Natural killer cell treated with Interleukin-12 subunit alpha and Interleukin-12 subunit beta and Interleukin-15 and Interleukin-18, amount 100 ng/mL, for 72 hours (primary cell): ENCODE measurements around the gene CHCHD3. TPM values are rescaled to one million over a fixed set of nuclear protein-coding genes. Genes with fewer than 3 reads are reported as not detected.

Experiments
- ATAC-seq, 2 donors: fragments of 150-1000 bp; cut with Tn5 transposase in 1 of 2; sonication (Bioruptor Pico), chemical (Tn5 transposase) in 1 of 2; 2 replicates each; pipeline ENCODE4 v1.10.0; 2021
- DNase-seq: peaks from one replicate; pipeline ENCODE4 v3.0.0; 2022; ENCODE audit warnings: low spot score
- H3K27ac Mint-ChIP-seq, 2 donors: 1 replicate in 1 of 2; 2 replicates in 1 of 2; pipeline ENCODE4 v1.8.0; 2022; ENCODE audit warnings: mixed read lengths in 2 of 2, mild to moderate bottlenecking in 1 of 2, moderate library complexity in 1 of 2
- H3K27me3 Mint-ChIP-seq, 2 donors: 1 replicate in 1 of 2; 2 replicates in 1 of 2; pipeline ENCODE4 v1.8.0; 2022; ENCODE audit warnings: mixed read lengths in 2 of 2
- H3K36me3 Mint-ChIP-seq: one replicate; pipeline ENCODE4 v1.8.0; 2022; ENCODE audit warnings: mixed read lengths
- H3K4me1 Mint-ChIP-seq, 2 donors: 1 replicate in 1 of 2; 2 replicates in 1 of 2; pipeline ENCODE4 v1.8.0; 2022; ENCODE audit warnings: low read depth in 2 of 2, mixed read lengths in 2 of 2, mild to moderate bottlenecking in 1 of 2
- H3K4me3 Mint-ChIP-seq: one replicate; pipeline ENCODE4 v1.8.0; 2022; ENCODE audit warnings: mixed read lengths
- H3K9me3 Mint-ChIP-seq: 2 replicates; pipeline ENCODE4 v1.8.0; 2022; ENCODE audit warnings: mixed read lengths
- total RNA-seq, 2 donors: library from RNA; stranded (reverse); gene quantifications; one replicate each; pipeline ENCODE4 v1.2.3, GENCODE V29; 2022

The CHCHD3 gene
- total RNA-seq, 2 donors from 2014 or later: 58.8 to 96.1 TPM

- ATAC-seq (no peak), DNase-seq (no peak)
- H3K4me1 Mint-ChIP-seq: peaks cover 30 to 42% of the 10 kb centered on the region in 2 donors
- no peaks in the 10 kb centered on the region for H3K36me3 Mint-ChIP-seq
- H3K4me3 Mint-ChIP-seq: no peak overlapping the region
- H3K27me3 Mint-ChIP-seq: no peaks in the 10 kb centered on the region
- no peak overlapping the region for H3K27ac Mint-ChIP-seq
- no peaks in the 10 kb centered on the region for H3K9me3 Mint-ChIP-seq
Measured at GRCh38 chr7:132856416-132856815, 225.5 kb downstream of the CHCHD3 start.

- H3K4me3 Mint-ChIP-seq: no peak overlapping the region
Measured at GRCh38 chr7:132855901-132856300, 226.0 kb downstream of the CHCHD3 start.

GRCh38 chr7:132854238-132854637, 227.7 kb downstream of the CHCHD3 start:
- peaks cover 22 to 31% of the 10 kb centered on the region in 2 donors for H3K4me1 Mint-ChIP-seq
- H3K36me3 Mint-ChIP-seq: no peaks in the 10 kb centered on the region
- H3K4me3 Mint-ChIP-seq: no peak overlapping the region
- no peaks in the 10 kb centered on the region for H3K27me3 Mint-ChIP-seq
- no peak for DNase-seq
- H3K9me3 Mint-ChIP-seq: no peaks in the 10 kb centered on the region
- no peak overlapping the region for H3K27ac Mint-ChIP-seq
- no peak for ATAC-seq

More at GRCh38 chr7:132855901-132856300, 226.0 kb downstream of the CHCHD3 start:
- no peak overlapping the region for H3K27ac Mint-ChIP-seq
- H3K9me3 Mint-ChIP-seq: no peaks in the 10 kb centered on the region
- H3K27me3 Mint-ChIP-seq: no peaks in the 10 kb centered on the region
- no peak for ATAC-seq
- DNase-seq: no peak
- H3K4me1 Mint-ChIP-seq: peaks cover 30 to 41% of the 10 kb centered on the region in 2 donors
- H3K36me3 Mint-ChIP-seq: no peaks in the 10 kb centered on the region

- Mint-ChIP-seq H3K27me3 (no peaks in the 10 kb centered on the region), H3K9me3 (no peaks in the 10 kb centered on the region), H3K4me3 (no peak overlapping the region)
Measured at GRCh38 chr7:132847376-132847775, 234.5 kb downstream of the CHCHD3 start.

GRCh38 chr7:132846086-132846485, 235.8 kb downstream of the CHCHD3 start:
- H3K27me3 Mint-ChIP-seq: no peaks in the 10 kb centered on the region
- DNase-seq: no peak
- no peaks in the 10 kb centered on the region for H3K9me3 Mint-ChIP-seq
- no peaks in the 10 kb centered on the region for H3K4me1 Mint-ChIP-seq
- H3K4me3 Mint-ChIP-seq: no peak overlapping the region
- peaks cover 7% of the 10 kb centered on the region for H3K36me3 Mint-ChIP-seq
- no peak overlapping the region for H3K27ac Mint-ChIP-seq
- ATAC-seq: peak in 1 of 2 donors; percentile 40

More at GRCh38 chr7:132847376-132847775, 234.5 kb downstream of the CHCHD3 start:
- no peak overlapping the region for H3K27ac Mint-ChIP-seq
- DNase-seq (no peak), ATAC-seq (no peak)
- peaks cover 0 to 2% of the 10 kb centered on the region in 2 donors for H3K4me1 Mint-ChIP-seq
- peaks cover 4% of the 10 kb centered on the region for H3K36me3 Mint-ChIP-seq

DNA sequence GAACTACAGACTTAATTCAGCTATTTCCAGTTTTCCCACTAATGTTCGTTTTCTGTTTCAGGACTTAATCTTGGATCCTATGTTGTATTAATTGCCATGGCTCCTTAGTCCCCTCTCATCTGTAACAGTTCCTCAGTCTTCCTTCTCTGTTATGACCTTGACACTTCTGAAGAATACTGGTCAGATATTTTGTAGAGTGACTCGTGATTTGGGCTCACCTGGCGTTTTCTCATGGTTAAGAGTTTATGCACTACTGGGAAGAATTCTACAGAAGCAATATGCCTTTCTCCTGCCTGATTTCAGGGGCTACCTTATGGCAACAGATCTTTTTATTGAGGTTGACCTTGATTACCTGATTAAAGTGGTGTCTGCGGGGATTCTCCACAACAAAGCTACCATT, 239.4 kb downstream of the CHCHD3 start:
- no peak for DNase-seq
- ATAC-seq: no peak
- H3K36me3 Mint-ChIP-seq: peaks cover 8% of the 10 kb centered on the region
- H3K27ac Mint-ChIP-seq: no peak overlapping the region
- H3K9me3 Mint-ChIP-seq: no peaks in the 10 kb centered on the region
- no peaks in the 10 kb centered on the region for H3K27me3 Mint-ChIP-seq
- peaks cover 0 to 2% of the 10 kb centered on the region in 2 donors for H3K4me1 Mint-ChIP-seq
- H3K4me3 Mint-ChIP-seq: no peak overlapping the region

DNA sequence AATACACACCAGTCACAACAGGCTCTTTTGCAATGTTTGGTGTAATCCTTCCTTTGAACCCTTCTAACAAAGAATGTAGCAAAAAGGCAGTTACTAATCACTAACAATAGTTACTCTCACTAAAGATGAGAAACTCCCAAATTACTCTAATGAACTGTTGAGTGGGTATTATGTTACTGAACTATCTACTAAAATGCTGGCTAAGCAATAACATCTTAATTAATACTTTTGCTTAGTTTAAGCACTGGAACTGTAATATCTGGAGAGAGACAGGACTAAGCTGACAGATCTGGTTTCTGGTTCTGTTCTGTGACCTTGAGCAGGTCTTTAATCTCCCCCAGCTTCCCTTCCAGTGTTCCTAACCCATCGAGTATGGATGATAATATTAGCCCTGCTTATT, 241.7 kb downstream of the CHCHD3 start:
- Mint-ChIP-seq H3K27me3 (no peaks in the 10 kb centered on the region), H3K4me1 (peaks cover 0 to 2% of the 10 kb centered on the region in 2 donors), H3K9me3 (no peaks in the 10 kb centered on the region), H3K36me3 (peaks cover 8% of the 10 kb centered on the region), H3K4me3 (no peak overlapping the region), H3K27ac (no peak overlapping the region)
- no peak for ATAC-seq
- no peak for DNase-seq

GRCh38 chr7:132838313-132838712, 243.6 kb downstream of the CHCHD3 start:
- H3K27me3 Mint-ChIP-seq: no peaks in the 10 kb centered on the region
- no peak overlapping the region for H3K27ac Mint-ChIP-seq
- H3K36me3 Mint-ChIP-seq: peaks cover 8% of the 10 kb centered on the region
- ATAC-seq (no peak), DNase-seq (no peak)
- H3K9me3 Mint-ChIP-seq: no peaks in the 10 kb centered on the region
- peaks cover 0 to 2% of the 10 kb centered on the region in 2 donors for H3K4me1 Mint-ChIP-seq
- no peak overlapping the region for H3K4me3 Mint-ChIP-seq

GRCh38 chr7:132837529-132837928, 244.4 kb downstream of the CHCHD3 start:
- no peak overlapping the region for H3K4me3 Mint-ChIP-seq
- no peaks in the 10 kb centered on the region for H3K9me3 Mint-ChIP-seq
- ATAC-seq: no peak
- no peak overlapping the region for H3K27ac Mint-ChIP-seq
- no peak for DNase-seq
- no peaks in the 10 kb centered on the region for H3K27me3 Mint-ChIP-seq
- peaks cover 0 to 2% of the 10 kb centered on the region in 2 donors for H3K4me1 Mint-ChIP-seq
- H3K36me3 Mint-ChIP-seq: peaks cover 5% of the 10 kb centered on the region

- Mint-ChIP-seq H3K27me3 (no peaks in the 10 kb centered on the region), H3K4me1 (peaks cover 0 to 2% of the 10 kb centered on the region in 2 donors), H3K36me3 (peaks cover 4% of the 10 kb centered on the region), H3K4me3 (no peak overlapping the region), H3K9me3 (no peaks in the 10 kb centered on the region), H3K27ac (no peak overlapping the region)
- DNase-seq (no peak), ATAC-seq (no peak)
Measured at GRCh38 chr7:132836746-132837145, 245.1 kb downstream of the CHCHD3 start.

DNA sequence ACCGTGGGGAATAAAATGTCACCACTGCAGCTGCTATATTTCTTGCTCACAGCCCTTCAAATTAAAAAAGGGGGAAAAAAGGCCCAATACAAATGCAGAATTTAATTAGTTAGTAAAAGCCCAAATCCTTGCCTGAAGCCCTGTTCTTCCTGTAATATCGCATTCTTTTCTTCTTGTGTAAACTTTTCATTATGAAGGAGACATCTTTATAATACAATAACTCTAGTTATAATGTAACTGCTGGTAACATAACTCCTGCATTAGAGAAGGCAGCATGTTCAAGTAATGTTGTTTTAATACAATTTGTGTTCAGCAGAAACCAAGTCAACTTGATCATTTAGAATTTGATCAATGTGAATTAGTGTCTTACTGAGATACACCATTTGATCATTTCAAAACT, 250.9 kb downstream of the CHCHD3 start:
- Mint-ChIP-seq H3K4me3 (no peak overlapping the region), H3K36me3 (peaks cover 5% of the 10 kb centered on the region)

DNA sequence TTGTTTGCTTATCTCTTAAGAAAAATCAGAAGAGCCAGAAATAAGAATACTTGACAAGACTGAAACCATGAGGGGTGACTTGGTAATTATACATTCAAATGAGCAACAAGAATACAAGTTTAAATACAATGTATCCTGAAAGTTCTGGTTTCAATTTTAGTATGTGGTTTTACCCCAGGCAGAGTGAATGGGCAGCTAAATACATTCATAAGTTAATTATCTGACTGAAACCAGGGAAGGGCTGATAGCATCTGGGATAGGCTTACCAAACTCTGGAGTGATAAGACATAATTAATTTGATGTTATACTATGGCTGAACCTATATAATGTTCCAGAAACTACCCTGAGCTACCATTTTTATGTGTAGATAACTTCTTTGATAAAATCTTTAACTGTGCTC, 253.4 kb downstream of the CHCHD3 start:
- ATAC-seq: no peak
- no peak for DNase-seq
- Mint-ChIP-seq H3K4me3 (no peak overlapping the region), H3K27me3 (no peaks in the 10 kb centered on the region), H3K27ac (peak overlapping the region in 1 of 2 donors; percentile 42), H3K4me1 (peaks cover 36 to 46% of the 10 kb centered on the region in 2 donors), H3K9me3 (no peaks in the 10 kb centered on the region), H3K36me3 (peaks cover 11% of the 10 kb centered on the region)

More for the DNA sequence above, 250.9 kb downstream of the CHCHD3 start:
- ATAC-seq (no peak), DNase-seq (no peak)
- Mint-ChIP-seq H3K27ac (no peak overlapping the region), H3K4me1 (peaks cover 28 to 31% of the 10 kb centered on the region in 2 donors), H3K9me3 (no peaks in the 10 kb centered on the region), H3K27me3 (no peaks in the 10 kb centered on the region)

DNA sequence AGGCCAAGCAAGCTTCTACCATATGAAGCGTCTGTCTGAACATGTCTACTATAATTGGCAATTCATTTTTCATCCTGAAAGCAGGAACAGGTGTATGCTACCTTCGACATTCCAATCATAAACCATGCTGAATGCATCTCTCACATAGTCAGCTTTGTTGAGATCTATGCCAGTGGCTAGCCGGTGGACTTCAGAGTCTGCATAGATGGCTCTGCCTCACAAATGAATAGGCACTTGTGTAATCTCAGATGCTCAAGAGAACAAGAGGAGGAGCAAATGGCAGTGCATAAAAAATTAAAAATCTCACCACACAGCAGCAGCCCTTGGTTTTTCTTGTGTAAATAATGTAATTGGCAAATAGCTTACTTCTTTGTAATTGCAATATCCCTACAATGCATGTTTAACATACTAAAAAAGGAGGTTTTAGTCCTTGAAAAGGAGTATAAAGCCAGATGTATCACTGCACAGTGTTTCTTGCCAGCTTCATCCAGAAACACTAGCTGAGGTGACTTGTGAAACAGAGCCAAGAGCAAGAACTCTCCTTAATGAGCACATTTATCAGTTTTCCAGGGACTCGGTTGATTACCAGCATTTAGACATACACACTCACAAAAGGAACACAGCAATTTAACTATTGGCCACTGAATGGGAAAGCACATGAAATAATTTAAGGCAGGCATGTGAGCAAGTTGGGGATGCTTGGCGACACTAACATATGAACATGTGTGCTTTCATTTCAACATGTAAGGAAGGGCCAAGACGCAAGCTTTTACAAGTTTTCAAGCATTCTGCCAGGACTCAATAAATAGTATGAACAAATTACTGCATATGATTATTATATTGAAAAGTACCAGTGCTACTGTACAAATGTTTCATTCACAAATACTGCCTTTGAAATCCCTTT, 255.7 kb downstream of the CHCHD3 start:
- Mint-ChIP-seq H3K36me3 (peaks cover 11% of the 10 kb centered on the region), H3K27ac (peak overlapping the region in 1 of 2 donors; percentile 51), H3K9me3 (no peaks in the 10 kb centered on the region), H3K4me1 (peaks cover 36 to 46% of the 10 kb centered on the region in 2 donors), H3K4me3 (no peak overlapping the region), H3K27me3 (no peaks in the 10 kb centered on the region)
- no peak for ATAC-seq
- DNase-seq: no peak

GRCh38 chr7:132825222-132825621, 256.7 kb downstream of the CHCHD3 start:
- Mint-ChIP-seq H3K36me3 (peaks cover 9% of the 10 kb centered on the region), H3K27me3 (no peaks in the 10 kb centered on the region), H3K9me3 (no peaks in the 10 kb centered on the region), H3K27ac (no peak overlapping the region), H3K4me3 (no peak overlapping the region), H3K4me1 (peaks cover 35 to 45% of the 10 kb centered on the region in 2 donors)
- no peak for DNase-seq
- ATAC-seq: no peak
